ENCODE data around the gene LCN12.

LCN12 gene

DNA sequence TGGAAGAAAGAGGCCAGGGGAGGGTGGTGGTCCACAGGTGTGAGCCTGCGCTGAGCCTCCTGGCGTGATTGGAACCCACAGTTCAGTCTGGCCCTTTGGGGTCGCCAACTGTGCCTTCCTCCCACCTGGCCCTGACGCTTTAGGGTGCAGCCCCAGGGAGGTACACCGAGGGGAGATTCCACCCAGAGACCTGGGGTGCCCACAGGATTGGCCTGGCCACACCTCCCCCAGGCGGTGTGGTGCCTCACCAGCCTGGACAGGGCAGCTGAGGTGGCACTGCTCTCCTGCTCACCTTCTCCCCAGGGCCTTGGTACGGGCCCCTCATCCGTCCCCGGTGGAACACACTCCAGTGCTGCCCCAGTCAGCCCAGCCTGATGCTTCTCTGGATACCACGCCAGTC, 45.3 kb downstream of the LCN12 start:
- no peaks in the 10 kb centered on the region for H3K9me3 ChIP-seq (ENCODE audit: severe bottlenecking)
- TF ChIP-seq, protein P1, sequence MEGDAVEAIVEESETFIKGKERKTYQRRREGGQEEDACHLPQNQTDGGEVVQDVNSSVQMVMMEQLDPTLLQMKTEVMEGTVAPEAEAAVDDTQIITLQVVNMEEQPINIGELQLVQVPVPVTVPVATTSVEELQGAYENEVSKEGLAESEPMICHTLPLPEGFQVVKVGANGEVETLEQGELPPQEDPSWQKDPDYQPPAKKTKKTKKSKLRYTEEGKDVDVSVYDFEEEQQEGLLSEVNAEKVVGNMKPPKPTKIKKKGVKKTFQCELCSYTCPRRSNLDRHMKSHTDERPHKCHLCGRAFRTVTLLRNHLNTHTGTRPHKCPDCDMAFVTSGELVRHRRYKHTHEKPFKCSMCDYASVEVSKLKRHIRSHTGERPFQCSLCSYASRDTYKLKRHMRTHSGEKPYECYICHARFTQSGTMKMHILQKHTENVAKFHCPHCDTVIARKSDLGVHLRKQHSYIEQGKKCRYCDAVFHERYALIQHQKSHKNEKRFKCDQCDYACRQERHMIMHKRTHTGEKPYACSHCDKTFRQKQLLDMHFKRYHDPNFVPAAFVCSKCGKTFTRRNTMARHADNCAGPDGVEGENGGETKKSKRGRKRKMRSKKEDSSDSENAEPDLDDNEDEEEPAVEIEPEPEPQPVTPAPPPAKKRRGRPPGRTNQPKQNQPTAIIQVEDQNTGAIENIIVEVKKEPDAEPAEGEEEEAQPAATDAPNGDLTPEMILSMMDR (IDR thresholded peaks at IDR 0.05; ENCODE audit: low read depth, low read length) = no peak
- H3K27ac ChIP-seq = no peak overlapping the region
- no peak for DNase-seq
- no peaks in the 10 kb centered on the region for H3K27me3 ChIP-seq (ENCODE audit: insufficient read depth, low read depth, severe bottlenecking)
- H3K4me3 ChIP-seq (ENCODE audit: low read depth, low read length) = no peak overlapping the region
- peaks cover 20% of the 10 kb centered on the region for H3K36me3 ChIP-seq

DNA sequence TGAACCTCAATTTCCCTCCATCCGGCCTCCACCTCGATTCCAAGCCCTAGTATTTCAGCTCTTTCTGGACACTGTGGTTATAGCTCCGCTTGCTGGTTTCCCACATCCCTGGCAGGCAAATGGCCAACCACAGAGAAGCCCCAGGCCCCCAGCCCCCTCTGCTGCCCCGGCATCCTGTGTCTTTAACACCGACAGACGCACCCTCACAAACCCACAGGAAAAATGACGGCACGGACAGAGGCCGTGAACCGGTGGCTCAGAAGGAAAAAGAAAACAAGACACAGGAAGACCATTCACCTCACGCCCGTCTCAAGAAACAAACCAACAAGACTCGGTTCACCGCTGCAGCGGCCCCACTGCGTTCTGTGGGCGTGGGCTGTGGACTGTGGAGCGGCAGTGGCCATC, 45.8 kb downstream of the LCN12 start:
- Histone ChIP-seq H3K36me3 (peaks cover 20% of the 10 kb centered on the region), H3K4me3 (ENCODE audit: low read depth, low read length) (no peak overlapping the region), H3K27me3 (ENCODE audit: insufficient read depth, low read depth, severe bottlenecking) (no peaks in the 10 kb centered on the region), H3K9me3 (ENCODE audit: severe bottlenecking) (no peaks in the 10 kb centered on the region), H3K27ac (no peak overlapping the region)
- TF ChIP-seq, protein P1 (IDR thresholded peaks at IDR 0.05; ENCODE audit: low read depth, low read length) = no peak
- DNase-seq = no peak

GRCh38 chr9:137000177-137000930, 48.3 kb downstream of the LCN12 start:
- Histone ChIP-seq H3K4me3 (ENCODE audit: low read depth, low read length) (no peak overlapping the region), H3K36me3 (no peaks in the 10 kb centered on the region; the same call in 1 of the 2 replicates), H3K27me3 (ENCODE audit: insufficient read depth, low read depth, severe bottlenecking) (no peaks in the 10 kb centered on the region), H3K27ac (no peak overlapping the region), H3K9me3 (ENCODE audit: severe bottlenecking) (peaks cover 2% of the 10 kb centered on the region)
- no peak for DNase-seq
- TF ChIP-seq, protein P1 (IDR thresholded peaks at IDR 0.05; ENCODE audit: low read depth, low read length) = no peak

DNA sequence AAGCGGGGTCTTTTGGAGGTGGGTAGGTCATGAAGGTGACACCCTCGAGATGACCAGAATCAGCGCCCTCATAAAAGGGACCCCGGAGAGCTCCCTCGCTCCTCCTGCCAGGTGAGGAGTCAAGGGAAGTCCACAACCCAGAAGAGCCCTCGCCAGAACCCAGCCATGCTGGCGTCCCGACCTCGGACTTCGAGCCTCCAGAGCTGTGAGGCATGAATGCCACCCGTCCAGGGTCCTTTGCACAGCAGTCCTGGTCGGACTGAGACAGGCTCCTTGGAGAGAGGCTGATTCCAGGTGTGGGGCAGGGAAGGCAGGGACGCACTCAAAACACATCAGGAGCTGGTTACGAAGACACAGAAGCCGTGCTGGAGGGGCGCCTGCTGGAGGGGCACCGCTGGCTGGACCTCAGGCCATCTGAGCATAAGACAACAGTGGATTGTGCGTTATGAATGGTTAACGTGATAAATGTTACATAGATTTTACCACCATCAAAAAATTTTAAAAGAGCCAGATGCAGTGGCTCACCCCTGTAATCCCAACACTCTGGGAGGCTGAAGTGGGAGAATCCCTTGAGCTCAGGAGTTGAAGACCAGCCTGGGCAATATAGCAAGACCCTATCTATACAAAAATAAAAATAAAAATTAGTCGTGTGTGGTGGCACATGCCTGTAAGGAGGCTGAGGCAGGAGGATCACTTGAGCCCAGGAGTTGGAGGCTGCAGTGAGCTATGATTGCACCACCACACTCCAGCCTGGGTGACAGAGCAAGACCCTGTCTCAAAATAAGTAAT, 50.0 kb downstream of the LCN12 start:
- DNase-seq = no peak
- TF ChIP-seq, protein P1 (IDR thresholded peaks at IDR 0.05; ENCODE audit: low read depth, low read length) = no peak
- H3K36me3 ChIP-seq = no peaks in the 10 kb centered on the region
- no peak overlapping the region for H3K27ac ChIP-seq
- no peak overlapping the region for H3K4me3 ChIP-seq (ENCODE audit: low read depth, low read length)
- H3K9me3 ChIP-seq (ENCODE audit: severe bottlenecking) = peaks cover 2% of the 10 kb centered on the region
- no peaks in the 10 kb centered on the region for H3K27me3 ChIP-seq (ENCODE audit: insufficient read depth, low read depth, severe bottlenecking)

DNA sequence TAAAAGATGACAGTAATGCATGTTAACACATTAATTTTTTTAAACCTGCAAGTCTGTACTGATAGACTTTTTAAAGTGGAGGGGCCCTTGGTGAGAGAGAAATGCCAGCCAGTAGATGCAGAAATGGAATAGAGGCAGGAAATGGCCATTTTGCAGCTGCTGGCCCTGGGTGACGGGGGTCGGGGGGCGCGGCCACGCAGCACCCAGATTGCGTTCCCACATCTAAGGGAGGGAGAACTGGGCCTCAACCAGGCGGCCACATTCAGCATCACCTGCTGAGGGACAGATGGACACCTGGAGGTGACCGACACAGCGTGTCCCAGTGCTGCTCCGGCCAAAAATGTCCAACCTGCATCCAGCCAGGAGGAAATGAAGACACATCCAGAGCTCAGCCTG, 50.6 kb downstream of the LCN12 start:
- Histone ChIP-seq H3K27me3 (ENCODE audit: insufficient read depth, low read depth, severe bottlenecking) (no peaks in the 10 kb centered on the region), H3K27ac (no peak overlapping the region), H3K4me3 (ENCODE audit: low read depth, low read length) (no peak overlapping the region), H3K36me3 (no peaks in the 10 kb centered on the region), H3K9me3 (ENCODE audit: severe bottlenecking) (peaks cover 2% of the 10 kb centered on the region)
- TF ChIP-seq, protein P1 (IDR thresholded peaks at IDR 0.05; ENCODE audit: low read depth, low read length) = no peak
- no peak for DNase-seq

Measured in WERI-Rb-1 (cell line).